GM19239 (cell line): ENCODE measurements around the gene KISS1R.
A peak's percentile ranks its signal among the peaks of the same experiment; 100 is the strongest.

Experiments
- DNase-seq: peaks from one replicate; pipeline ENCODE4 v3.0.0; 2011; ENCODE audit warnings: low spot score; ENCODE audit not compliant: insufficient read length
- FAIRE-seq: peaks from 2 replicates; lab custom pipeline; 2011; peaks lifted over from hg19 to GRCh38; lab: Jason Lieb, UNC

Gene KISS1R

GRCh38 chr19:899336-900042 lies 17.6 kb upstream of the KISS1R start:
- no peak for FAIRE-seq
- DNase-seq, result no peak

- DNase-seq, result no peak
- FAIRE-seq, result no peak
Measured at GRCh38 chr19:900043-900301, 17.2 kb upstream of the KISS1R start.

DNA sequence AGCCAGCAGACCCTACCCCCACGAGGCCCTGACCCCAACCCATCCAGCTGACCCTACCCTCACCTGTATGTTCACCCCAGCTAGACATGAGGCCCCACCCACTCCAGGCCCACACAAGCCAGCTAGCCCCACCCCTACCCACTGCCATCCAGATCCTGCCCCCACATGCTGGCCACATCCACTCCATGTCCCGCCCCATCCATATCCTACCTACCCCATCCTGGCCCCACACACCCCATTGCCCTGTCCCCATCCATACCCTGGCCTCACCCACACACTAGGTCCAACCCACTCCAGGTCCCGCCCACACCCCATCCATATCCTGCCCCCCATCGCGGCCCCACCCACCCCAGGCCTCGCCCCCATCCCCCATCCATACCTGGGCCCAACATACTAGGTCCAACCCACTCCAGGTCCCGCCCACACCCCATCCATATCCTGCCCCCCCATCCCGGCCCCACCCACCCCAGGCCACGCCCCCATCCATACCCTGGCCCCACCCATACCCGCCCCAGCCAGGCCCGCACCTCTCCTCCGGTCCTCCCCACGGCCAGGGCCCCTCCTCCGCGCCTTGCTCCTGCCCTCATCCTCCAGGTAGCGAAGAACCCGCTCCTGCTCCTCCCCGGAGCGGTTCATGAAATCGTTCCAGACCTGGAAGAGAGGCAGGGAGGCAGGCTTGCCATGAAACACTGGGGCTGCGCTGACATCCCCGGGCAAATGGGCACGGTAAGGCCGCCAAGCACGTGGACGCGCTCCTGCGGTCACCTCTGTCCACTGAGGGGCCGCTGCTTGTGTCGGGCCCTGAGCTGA lies 16.6 kb upstream of the KISS1R start:
- no peak for FAIRE-seq
- DNase-seq, result no peak

GRCh38 chr19:901216-902092 lies 15.7 kb upstream of the KISS1R start:
- DNase-seq (no peak), FAIRE-seq (no peak)

DNA sequence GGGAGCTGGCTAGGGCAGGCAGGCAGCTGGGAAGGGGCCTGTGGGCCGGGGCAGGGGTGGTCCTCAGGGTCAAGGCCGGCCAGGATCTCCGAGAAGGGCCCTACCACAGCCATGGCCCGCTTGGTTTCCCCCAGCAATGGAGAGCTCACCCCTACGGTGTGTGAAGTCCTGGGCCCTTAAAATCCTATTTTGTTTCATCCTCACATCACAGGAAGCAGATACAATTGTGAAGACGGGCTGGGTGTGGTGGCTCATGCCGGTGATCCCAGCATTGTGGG lies 15.1 kb upstream of the KISS1R start:
- FAIRE-seq (no peak), DNase-seq (no peak)

DNA sequence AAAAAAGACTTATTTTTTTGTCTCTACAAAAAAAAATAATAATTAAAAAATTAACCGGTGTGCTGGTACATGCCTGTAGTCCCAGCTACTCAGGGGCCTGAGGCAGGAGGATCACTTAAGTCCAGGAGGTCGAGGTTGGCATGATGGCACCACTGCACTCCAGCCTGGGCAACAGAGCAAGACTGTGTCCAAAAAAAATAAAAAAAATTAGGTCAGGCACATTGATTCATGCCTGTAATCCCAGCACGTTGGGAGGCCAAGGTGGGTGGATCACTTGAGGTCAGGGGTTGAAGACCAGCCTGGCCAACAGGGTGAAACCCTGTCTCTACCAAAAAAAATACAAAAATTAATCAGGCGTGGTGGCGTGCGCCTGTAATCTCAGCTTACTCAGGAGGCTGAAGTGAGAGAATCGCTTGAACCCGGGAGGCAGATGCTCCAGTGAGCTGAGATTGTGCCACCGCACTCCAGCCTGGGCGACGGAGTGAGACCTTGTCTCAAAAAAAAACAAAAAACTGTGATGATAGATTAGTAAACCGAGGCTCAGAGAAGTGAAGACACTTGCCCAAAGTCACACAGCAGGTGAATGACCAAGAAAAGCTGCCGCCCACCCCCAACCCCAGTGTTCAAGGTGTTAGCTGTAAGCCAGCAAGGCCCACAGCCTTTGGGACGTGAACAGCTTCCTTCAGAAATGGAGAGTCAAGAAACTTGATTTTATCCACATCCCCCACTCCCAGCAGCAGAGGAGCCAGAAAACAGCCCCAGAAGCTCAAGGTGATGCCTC lies 14.5 kb upstream of the KISS1R start:
- no peak for DNase-seq
- no peak for FAIRE-seq

DNA sequence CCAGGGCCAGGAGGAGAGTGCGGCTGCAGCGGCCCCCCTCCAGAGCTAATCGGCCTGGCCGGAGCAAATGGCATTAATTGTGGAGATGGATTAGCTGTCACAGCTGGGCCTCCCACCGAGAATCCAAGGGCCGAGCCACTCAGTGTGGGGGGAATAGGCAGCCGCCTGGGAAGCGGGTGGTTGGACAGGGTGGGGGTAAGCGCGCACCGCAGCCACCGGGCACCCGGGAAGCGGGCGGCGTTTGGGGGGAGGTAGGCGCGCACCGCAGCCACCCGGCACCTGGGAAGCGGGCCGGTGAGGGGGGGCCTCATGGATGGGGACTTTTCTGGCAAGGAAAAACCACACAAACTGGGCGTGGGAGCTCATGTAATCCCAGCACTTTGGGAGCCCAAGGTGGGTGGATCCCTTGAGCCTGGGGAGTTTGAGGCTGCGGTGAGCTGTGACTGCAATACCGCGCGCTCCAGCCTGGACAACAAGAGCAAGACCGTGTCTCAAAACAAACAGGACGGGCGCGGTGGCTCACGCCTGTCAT lies 13.8 kb upstream of the KISS1R start:
- no peak for DNase-seq
- FAIRE-seq, result no peak

- FAIRE-seq (no peak), DNase-seq (no peak)
Measured at GRCh38 chr19:904545-904944, 12.6 kb upstream of the KISS1R start.

- no peak for FAIRE-seq
- DNase-seq, result no peak
Measured at GRCh38 chr19:906480-906879, 10.7 kb upstream of the KISS1R start.

- FAIRE-seq (no peak), DNase-seq (no peak)
Measured at GRCh38 chr19:907183-907853, 9.8 kb upstream of the KISS1R start.

DNA sequence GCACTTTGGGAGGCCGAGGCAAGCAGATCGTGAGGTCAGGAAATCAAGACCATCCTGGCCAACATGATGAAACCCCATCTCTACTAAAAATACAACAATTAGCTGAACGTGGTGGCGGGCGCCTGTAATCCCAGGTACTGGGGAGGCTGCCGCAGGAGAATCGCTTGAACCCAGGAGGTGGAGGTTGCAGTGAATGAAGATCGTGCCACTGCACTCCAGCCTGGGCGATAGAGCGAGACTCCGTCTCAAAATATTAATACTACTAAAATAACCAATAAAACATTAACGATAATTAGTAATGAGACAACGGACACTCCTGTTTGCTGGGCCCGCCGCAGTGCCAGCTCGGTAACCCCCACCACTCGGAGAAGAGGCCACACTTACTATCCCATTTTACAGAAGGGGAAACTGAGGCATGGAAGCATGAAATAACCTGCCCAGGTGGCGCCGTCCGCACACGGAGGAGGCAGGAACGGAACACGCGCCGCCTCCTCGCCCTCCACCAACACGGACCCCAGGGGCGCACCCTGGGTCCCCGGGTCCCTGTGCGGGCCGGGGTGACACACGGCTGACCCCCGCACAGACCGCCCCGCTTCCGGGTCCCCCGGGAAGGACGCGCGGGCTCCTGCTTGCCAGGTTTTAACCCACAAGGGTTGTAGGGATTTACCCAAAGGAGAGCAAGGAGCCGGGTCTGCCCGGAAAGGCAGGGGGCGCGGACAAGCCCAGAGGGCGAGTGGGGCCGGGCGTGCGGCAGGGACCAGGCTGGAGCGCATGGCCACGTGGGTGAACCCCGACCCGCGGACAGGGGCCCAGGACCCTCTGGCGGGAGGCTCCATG lies 5.7 kb upstream of the KISS1R start:
- DNase-seq (no peak), FAIRE-seq (no peak)

- DNase-seq, result no peak
Measured at GRCh38 chr19:912181-913079, 4.7 kb upstream of the KISS1R start.

DNA sequence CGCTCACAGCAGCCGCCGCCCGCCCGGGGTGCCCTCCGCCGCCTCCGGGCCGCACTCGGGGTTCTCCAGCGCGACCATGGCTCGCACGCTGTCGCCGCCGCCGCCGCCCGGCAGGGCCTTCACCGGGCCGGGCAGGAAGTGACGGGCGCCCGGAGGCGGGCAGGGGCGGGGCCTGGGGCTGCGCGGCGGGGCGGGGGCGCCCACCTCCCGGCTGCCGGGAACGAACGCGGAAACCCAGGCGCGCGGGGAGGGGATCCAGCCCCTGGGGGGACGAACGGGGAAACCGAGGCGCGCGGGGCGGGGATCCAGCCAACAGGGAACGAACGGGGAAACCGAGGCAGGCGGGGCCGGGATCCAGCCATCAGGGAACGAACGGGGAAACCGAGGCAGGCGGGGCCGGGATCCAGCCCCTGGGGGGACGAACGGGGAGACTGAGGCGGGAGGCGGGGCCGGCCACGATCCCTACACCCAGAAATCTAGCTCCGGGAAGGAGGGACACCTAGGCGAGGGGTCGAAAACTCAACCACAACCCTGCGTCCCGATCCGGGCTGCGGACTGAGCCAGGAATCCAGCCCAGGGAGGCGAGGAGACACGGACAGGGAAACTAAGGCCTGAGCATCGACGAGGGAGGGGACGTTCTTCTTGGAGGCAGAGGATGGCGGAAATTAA lies 3.9 kb upstream of the KISS1R start, which contains the start of gene R3HDM4:
Gene R3HDM4 (minus strand): TSS at position 140 of the 669 bp plus-strand sequence. CDS start 62 bp downstream, at position 78.
- FAIRE-seq (peak; percentile 70), DNase-seq (peak; percentile 97)

More at GRCh38 chr19:912181-913079, 4.7 kb upstream of the KISS1R start:
- FAIRE-seq, result peak; percentile 77

DNA sequence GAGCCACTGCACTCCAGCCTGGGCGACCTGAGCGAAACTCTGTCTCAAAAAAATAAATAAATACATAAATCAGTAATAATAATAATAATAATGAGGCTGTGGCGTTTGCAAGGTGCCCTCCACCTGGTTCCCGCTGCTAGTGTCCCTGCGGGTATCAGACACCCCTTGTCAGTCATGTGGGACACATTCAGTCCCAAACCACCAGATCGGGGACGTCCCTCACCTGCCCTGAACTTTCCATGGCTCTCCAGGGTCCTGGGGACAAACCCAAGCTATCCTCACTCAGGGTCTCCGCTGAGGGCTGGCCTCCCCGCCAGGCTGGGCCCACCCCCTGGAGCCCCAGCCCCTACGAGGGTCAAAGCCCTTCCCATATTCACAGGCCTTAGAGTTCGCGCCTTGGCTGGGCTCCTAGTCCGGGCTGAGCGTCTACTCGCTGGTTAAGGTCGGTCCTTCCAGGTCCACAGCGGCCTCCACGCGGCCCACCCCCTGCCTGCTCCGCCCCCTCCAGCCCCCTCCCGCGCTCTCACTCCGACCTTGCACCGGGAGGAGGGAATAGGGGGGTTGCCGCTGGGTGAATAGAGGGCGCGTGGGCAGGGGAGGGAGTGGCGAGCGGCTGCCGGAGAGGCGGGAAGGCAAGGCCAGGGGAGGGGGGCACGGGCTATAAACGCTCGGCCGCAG lies 349 bp upstream of the KISS1R start:
- FAIRE-seq (no peak), DNase-seq (no peak)

- no peak for FAIRE-seq
- DNase-seq, result no peak
Measured at GRCh38 chr19:918152-918437, 962 bp downstream of the KISS1R start.

DNA sequence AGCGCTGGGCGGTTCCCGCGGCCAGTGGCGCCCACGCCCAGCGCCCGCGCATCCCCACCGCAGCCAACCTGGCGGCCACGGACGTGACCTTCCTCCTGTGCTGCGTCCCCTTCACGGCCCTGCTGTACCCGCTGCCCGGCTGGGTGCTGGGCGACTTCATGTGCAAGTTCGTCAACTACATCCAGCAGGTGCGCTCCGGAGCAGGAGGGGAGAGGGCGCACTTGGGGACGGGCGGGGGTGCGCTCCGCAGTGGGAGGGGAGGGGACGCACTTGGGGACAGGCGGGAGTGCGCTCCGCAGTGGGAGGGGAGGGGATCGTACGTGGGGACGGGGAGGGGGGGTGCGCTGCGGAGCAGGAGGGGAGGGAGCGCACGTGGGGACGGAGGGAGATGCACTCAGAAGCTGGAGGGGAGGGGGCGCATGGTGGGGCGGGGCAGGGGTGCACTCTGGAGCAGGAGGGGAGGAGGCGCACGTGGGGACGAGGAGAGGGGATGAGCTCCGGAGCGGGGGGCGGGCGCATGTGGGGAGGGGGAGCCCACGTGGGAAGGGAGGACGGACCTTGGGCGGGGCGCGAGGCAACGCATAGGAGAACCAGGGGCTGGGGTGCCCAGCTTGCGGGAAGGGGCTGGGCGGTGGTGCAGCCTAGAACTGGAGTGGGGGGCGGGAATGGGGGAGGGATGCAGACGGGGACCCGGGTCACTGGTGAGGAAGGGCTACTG lies 1.5 kb downstream of the KISS1R start:
- FAIRE-seq (no peak), DNase-seq (no peak)
